GM18508 (cell line): ENCODE data around the gene DNAH2.

Experiments
- ATAC-seq: cut with Tn5 transposase; IDR thresholded peaks from one replicate; pipeline ENCODE4 v1.9.1; 2021; ENCODE audit warnings: moderate number of reproducible peaks; ENCODE audit not compliant: insufficient read depth, unreplicated experiment

The DNAH2 gene

DNA sequence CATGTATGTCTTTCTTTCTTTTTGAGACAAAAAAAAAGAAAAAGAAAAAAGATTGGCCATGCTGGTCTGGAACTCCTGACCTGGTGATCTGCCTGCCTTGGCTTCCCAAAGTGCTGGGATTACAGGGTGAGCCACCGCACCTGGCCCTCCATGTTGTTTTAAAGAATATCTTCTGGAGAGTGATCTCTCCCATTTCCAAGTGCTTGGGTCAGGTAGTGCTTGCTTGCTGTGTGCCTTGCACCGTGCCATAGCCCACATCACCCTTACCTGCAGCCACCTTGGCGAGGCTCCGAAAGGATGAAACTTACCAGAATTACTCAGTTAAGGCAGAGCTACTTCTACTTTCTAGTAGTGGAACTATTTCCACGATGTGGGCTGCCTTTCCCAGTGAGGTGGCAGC lies 97.4 kb downstream of the DNAH2 start:
- no peak for ATAC-seq

DNA sequence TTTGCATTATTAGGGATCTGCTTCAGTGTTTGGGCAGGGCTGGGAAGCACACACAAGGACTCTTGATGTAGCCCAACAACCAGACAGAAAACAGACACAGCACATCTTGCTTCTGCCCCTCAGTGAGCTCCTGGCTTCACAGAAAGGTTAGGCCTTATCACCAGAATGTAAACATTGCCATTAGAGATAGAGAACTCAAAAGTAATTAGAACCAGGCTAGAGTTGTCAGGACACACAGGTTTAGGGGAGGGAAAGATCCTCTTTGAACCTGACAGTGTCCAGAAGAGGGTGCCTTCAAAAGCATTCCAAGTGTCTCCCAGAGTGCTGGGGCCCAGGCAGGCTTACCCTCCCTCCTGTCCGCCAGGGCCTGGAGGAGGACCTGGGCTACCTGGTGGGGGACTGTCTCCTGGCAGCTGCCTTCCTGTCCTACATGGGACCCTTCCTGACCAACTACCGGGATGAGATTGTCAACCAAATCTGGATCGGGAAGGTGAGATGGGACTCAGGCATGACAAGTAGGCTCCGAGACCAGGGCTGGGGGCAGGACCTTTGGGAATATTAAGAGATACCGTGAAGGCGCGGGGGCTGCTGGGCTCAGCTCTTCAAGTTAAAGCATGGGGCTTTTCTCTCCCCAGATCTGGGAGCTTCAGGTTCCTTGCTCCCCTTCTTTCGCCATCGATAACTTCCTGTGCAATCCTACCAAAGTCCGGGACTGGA lies 99.5 kb downstream of the DNAH2 start:
- ATAC-seq: no peak

- ATAC-seq: no peak
Observed at GRCh38 chr17:7817643-7817964, 100.1 kb downstream of the DNAH2 start.

DNA sequence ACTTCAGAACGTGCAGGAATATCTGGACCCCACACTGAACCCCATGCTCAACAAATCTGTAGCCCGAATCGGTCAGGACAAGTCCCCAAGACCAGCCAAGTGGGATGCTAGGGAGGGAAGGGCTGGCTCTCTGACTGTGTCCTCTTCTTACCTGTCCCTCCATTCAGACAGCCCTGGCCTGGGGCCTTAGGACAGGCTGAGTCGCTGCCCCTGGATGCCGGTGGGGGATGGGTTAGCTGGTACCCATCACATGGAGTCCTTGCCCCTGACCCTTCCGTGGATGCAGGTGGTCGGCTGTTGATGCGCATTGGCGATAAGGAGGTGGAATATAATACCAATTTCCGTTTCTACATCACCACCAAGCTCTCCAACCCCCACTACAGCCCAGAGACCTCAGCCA lies 100.5 kb downstream of the DNAH2 start:
- ATAC-seq: no peak

DNA sequence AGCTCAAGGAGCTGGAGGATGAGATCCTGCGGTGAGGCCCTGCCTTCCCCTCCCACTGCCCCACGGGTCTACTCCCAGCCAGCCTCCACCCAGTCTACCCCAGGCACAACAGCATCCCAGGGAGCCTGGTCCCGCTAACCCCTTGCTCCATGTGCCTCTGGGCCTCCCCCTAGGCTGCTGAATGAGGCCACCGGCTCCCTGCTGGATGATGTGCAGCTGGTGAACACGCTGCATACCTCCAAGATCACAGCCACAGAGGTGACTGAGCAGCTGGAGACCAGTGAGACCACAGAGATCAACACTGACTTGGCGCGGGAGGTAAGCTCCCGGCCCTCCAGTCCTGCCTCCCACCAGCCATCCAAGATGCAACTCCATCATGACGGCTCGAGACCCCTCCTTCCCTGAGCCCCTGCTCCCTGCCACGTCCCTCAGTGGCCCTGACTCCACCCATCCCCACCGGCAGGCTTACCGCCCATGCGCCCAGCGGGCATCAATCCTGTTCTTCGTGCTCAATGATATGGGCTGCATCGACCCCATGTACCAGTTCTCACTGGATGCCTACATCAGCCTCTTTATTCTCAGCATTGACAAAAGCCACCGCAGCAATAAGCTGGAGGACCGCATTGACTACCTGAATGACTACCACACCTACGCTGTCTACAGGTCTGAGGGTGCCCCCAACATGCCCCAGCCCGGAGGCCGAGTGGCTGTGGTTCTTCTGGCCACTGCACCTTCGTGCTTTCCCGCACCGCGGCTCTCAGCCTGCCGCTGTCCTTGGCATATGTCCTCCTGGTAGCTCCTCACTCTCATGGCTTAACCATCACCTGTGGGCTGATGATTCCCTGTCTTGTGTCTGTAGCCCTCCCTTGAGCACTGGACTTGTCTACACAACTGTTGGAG lies 101.5 kb downstream of the DNAH2 start:
- no peak for ATAC-seq

- no peak for ATAC-seq
Observed at GRCh38 chr17:7820231-7820630, 102.7 kb downstream of the DNAH2 start.

GRCh38 chr17:7822126-7822525 lies 104.6 kb downstream of the DNAH2 start:
- no peak for ATAC-seq

GRCh38 chr17:7823581-7824001 lies 106.0 kb downstream of the DNAH2 start:
- no peak for ATAC-seq

DNA sequence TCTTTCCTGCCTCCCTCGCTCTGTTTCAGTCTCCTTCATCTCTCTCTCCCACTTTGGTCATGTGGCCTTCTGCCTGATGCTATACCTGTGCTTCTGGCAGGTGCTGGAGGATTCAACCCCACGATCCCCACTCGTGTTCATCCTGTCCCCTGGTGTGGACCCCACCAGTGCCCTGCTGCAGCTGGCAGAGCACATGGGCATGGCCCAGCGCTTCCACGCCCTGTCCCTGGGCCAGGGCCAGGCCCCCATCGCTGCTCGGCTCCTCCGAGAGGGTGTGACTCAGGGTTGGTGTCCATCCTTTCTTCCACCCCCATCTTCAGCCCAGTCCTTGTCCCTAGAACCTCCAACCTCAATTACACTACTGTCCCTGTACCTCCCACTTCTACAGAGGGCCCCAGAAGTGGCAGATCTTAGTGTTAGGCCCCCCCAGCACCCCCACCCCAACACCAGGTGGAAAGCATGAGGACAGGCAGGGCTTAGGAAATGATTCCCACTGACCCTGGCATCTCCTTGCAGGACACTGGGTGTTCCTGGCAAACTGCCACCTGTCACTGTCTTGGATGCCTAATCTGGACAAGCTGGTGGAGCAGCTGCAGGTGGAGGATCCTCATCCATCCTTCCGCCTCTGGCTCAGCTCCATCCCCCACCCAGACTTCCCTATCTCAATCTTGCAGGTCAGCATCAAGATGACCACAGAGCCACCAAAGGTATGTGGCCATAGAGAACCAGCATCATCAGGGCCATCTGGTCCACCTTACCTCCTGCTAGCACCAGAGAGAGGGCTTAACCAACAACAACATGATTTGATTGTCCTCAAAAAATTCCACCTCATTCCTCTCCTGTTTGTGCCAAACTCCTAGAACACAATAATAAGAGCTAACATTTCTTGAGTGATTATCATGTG lies 106.7 kb downstream of the DNAH2 start:
- ATAC-seq: no peak

GRCh38 chr17:7825206-7825990 lies 107.9 kb downstream of the DNAH2 start:
- no peak for ATAC-seq

DNA sequence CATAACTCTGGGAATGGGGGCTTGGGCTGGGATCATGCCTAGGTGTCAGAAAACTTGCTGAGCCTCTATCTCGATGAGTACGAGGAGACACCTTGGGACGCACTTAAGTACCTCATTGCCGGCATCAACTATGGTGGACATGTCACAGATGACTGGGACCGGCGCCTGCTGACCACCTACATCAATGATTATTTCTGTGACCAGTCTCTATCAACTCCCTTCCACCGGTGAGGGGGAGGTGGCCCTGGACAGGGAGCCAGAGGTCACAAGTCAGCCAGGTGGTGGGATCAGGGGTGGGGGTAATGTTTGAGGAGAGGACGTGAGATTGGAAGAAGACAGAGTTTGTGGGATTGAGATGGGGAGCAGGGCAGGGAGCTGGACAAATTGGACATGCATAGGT lies 113.1 kb downstream of the DNAH2 start:
- no peak for ATAC-seq

GRCh38 chr17:7831233-7831632 lies 113.7 kb downstream of the DNAH2 start:
- ATAC-seq: no peak

DNA sequence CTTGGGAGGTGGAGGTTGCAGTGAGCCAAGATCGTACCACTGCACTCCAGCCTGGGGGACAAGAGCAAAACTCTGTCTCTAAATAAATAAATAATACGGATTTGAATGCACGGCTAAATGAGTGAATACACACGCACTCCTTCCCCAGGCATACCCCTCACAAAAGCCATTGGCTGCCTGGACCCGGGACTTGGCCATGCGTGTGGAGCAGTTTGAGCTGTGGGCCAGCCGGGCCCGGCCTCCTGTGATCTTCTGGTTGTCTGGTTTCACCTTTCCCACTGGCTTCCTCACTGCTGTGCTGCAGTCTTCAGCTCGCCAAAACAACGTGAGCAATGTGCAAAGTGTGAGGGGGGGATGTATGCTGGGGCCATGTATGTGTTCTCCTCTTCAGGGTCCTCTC lies 114.9 kb downstream of the DNAH2 start:
- no peak for ATAC-seq

DNA sequence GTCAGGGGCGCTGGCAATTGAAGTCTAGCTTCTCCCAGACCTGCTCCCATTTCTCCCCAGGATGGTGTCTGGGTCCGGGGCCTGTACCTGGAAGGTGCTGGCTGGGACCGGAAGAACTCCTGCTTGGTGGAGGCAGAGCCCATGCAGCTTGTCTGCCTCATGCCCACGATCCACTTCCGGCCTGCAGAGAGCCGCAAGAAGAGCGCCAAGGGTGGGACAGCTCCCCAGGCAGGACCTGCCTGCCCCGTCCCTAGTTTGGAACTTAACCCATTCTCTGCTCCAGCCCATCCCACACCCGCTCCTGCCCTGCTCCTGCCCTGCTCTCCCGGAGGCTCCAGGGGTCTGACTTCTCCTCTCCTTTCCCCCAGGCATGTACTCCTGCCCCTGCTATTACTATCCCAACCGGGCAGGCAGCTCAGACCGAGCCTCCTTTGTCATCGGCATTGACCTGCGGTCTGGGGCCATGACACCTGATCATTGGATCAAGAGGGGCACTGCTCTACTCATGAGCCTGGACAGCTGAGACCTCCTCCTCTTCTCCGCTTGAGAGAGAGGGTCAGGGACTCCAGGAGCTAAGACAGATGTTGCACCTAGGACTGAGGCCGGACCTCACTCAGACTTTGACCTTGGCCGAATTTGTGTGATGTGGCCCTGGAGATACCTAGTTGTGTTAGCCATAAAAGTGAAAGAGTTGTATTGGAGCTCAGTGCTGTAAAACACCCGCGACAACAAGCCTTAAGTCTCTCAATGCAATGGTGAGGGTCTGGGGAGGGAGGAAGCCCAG lies 115.7 kb downstream of the DNAH2 start:
- no peak for ATAC-seq

- ATAC-seq: no peak
Observed at GRCh38 chr17:7833795-7834541, 116.4 kb downstream of the DNAH2 start, which contains the start of gene KDM6B. KDM6B (plus strand) TSS chr17:7834217; CDS start chr17:7845555, 11,338 bp downstream.

GRCh38 chr17:7834542-7834956 lies 117.0 kb downstream of the DNAH2 start:
- no peak for ATAC-seq

DNA sequence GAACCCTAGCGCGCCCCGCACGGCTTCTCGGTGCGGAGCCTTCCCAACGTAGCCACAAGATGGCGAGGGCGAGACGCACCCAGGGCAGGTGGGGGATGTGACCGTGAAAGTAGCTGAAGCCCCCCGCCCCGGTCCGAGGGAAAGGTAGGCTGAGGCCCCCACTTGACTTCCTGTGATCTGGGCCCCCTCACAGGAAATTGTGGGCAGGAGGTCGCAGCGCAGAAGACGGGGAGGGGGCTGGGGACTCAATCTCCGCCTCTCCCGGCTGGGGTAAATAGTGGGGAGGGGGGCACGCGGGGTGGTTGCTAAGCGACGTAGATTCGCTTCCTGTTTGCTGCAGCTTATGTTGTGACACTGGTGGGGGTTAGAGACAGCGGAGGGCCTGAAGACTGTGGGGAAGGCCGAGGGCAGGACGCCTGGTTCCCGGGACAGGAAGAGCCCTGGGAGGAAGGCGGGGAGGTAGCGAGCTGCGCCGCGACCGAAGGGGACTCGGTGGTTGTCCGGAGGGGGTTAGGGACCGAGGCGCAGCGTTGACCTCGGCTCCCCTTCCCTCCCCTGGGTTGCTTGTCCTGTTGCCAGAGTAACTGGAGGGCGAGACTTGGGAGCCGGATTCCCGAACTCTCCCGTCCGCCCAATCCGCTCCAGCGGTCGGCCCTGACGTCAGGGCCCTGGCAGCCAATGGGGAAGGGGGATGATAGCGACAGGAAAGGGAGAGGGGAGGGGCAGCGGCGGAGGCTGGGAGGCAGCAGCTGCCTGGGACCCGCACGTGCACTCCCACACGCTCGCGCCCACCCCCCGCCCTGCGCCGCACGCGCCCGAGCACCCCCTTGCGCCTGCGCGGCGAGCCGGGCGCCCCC lies 117.6 kb downstream of the DNAH2 start:
- no peak for ATAC-seq
